ENCODE data around the gene NHERF2.

The NHERF2 gene

DNA sequence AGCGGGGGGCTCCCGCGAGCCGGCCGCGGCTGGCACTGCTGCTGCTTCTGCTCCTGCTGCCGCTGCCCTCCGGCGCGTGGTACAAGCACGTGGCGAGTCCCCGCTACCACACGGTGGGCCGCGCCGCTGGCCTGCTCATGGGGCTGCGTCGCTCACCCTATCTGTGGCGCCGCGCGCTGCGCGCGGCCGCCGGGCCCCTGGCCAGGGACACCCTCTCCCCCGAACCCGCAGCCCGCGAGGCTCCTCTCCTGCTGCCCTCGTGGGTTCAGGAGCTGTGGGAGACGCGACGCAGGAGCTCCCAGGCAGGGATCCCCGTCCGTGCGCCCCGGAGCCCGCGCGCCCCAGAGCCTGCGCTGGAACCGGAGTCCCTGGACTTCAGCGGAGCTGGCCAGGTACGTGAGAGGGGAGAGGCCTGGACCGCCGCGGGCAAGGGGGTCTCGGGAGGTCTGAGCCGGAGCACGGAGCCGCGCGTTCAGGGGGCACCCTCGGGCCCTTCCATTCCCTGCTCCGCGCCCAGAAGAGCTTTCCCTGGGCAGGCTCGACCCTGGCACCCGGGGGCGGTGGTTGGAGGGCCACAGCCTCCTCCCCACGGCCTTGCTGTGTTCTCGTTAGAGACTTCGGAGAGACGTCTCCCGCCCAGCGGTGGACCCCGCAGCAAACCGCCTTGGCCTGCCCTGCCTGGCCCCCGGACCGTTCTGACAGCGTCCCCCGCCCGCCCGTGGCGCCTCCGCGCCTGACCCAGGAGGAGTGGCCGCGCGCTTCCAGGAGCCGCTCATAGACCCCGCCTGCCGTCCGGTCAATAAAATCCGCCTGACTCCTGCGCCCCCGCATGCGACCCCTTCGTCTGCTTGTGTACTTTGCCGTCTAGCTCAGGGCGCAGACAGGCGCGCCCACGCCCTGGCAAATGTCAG, 6.5 kb upstream of the NHERF2 start:
- Mint-ChIP-seq H3K27ac (peak overlapping the region; percentile 69), H3K36me3 (peaks cover 0 to 6% of the 10 kb centered on the region in 2 donors), H3K4me1 (peaks cover 17 to 22% of the 10 kb centered on the region in 2 donors), H3K27me3 (peaks cover 38 to 57% of the 10 kb centered on the region in 2 donors), H3K4me3 (peak overlapping the region; percentile 59 to 79), H3K9me3 (no peaks in the 10 kb centered on the region)
- ATAC-seq (replicated peaks), result peak in 1 of 2 donors; percentile 6
- no peak for DNase-seq

DNA sequence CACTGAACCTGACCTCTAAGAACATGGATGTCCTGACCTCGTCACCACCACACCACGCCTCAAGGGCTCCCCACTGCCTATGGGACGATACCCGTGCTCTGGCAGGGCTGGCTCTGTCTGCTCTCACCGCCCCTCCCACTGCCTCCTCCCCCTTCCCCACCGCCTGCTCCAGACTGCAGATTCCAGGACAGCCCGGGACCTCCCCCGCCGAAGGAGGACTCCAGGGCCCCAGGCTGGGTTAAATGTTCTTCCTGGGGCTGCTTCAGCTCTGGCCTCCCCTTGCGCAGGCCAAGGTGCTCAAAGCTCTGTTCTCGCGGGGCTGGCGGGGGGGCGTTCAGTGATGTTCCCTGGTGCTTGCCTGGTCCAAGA, 4.0 kb upstream of the NHERF2 start:
- Mint-ChIP-seq H3K4me3 (peak overlapping the region; percentile 81 to 84), H3K9me3 (no peaks in the 10 kb centered on the region), H3K27ac (peak overlapping the region; percentile 28), H3K4me1 (peaks cover 24 to 37% of the 10 kb centered on the region in 2 donors), H3K36me3 (peaks cover 0 to 6% of the 10 kb centered on the region in 2 donors), H3K27me3 (peaks cover 48 to 72% of the 10 kb centered on the region in 2 donors)
- DNase-seq (no peak), ATAC-seq (replicated peaks) (peak; percentile 56 to 61)

DNA sequence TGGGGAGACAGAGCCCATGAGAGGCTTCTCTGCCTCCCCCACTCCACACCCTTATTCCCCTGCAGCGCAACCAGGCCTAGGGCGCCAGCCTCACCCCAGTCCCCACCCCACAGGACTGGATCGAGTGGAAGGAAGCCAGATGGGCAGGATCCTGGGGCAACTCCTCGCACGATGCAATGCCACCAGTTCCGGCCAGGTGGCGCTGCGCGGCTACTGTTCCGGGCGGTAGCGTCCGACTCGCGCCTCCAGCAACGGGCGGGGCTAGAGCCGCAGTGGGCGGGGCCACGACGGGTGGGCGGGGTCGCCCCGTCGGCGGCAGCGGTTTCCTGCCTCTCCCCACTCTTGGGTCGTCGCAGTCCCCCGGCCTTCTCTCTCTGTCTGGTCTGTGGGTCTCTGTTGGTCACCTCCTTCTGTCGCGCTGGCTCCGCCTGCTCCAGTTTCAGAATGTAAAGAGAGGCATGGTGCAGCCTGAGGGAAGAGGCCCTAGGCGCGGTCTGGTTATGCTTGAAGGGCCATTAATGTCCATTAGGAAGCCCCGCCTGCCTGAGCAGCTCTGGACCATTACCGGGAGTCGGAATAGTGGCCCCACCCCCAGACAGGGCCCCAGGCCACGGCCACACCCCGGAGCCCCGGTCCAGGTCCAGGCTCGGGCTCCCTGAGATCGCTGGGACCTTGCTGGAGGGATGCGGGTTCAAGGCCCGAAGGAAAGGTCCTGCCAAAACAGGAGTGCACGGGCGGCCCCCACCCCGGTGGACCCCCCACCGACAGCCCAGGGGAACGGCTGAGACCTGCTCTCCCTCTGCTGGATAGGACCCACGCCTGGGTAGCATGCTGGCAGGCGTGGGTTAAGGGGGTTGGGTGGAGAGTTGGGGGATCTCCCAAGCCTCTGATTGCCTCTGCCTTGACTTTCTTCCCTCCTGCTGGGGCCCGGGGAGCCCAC, 3.3 kb upstream of the NHERF2 start:
- DNase-seq, result peak; percentile 87
- Mint-ChIP-seq H3K9me3 (no peaks in the 10 kb centered on the region), H3K27ac (peak overlapping the region; percentile 82), H3K4me3 (peak overlapping the region; percentile 81 to 84), H3K27me3 (peaks cover 49 to 71% of the 10 kb centered on the region in 2 donors), H3K4me1 (peaks cover 24 to 39% of the 10 kb centered on the region in 2 donors), H3K36me3 (peaks cover 0 to 6% of the 10 kb centered on the region in 2 donors)
- peak; percentile 78 to 82 for ATAC-seq (replicated peaks)

DNA sequence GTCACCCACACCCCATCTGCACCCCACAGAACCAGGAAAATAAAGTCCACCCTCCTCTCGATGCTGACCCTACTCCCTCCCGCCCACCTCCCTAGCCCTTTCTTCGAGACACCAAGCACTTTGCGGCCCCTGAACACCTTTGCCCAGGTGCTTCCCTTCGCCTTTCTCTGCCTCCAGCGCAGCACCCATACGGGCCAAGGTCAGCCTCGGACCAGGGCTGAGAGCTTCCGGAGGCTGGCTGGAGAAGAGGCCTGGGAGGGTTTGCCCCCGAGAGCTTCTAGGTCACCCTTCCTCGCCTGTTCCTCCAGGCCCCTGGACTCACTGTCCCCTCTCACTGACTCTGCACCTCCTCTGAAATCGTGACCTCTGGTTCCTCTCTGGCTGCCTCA, 2.7 kb upstream of the NHERF2 start:
- Mint-ChIP-seq H3K36me3 (peaks cover 0 to 6% of the 10 kb centered on the region in 2 donors), H3K27ac (peak overlapping the region; percentile 3), H3K4me3 (peak overlapping the region; percentile 1 to 21), H3K27me3 (peaks cover 49 to 72% of the 10 kb centered on the region in 2 donors), H3K9me3 (no peaks in the 10 kb centered on the region), H3K4me1 (peaks cover 22 to 39% of the 10 kb centered on the region in 2 donors)
- DNase-seq, result no peak
- ATAC-seq (replicated peaks), result no peak

DNA sequence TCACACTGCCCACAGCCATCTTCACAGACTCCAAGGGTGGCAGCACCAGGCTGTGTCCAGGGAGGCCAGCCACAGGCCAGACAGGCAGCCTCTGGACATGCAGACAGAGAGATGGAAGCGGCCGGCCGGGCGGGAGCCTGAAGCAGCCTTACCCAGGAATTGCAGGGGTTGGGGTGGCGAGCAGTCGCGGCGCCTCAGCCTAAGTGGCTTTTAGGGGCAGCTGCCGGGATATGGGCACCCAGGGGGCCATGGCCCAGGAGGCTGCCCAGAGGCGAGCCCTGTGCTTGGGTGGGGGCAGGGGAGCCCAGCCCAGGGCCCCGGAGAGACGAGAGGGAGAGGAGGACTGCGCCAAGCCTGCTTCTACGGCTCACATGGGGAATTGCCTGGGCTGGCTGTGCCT, 1.5 kb upstream of the NHERF2 start:
- DNase-seq, result no peak
- no peaks in the 10 kb centered on the region for H3K9me3 Mint-ChIP-seq
- peak overlapping the region in 1 of 2 donors; percentile 56 for H3K4me3 Mint-ChIP-seq
- peaks cover 53 to 77% of the 10 kb centered on the region in 2 donors for H3K27me3 Mint-ChIP-seq
- H3K27ac Mint-ChIP-seq, result no peak overlapping the region
- peaks cover 22 to 39% of the 10 kb centered on the region in 2 donors for H3K4me1 Mint-ChIP-seq
- no peak for ATAC-seq (replicated peaks)
- H3K36me3 Mint-ChIP-seq, result peaks cover 0 to 6% of the 10 kb centered on the region in 2 donors

DNA sequence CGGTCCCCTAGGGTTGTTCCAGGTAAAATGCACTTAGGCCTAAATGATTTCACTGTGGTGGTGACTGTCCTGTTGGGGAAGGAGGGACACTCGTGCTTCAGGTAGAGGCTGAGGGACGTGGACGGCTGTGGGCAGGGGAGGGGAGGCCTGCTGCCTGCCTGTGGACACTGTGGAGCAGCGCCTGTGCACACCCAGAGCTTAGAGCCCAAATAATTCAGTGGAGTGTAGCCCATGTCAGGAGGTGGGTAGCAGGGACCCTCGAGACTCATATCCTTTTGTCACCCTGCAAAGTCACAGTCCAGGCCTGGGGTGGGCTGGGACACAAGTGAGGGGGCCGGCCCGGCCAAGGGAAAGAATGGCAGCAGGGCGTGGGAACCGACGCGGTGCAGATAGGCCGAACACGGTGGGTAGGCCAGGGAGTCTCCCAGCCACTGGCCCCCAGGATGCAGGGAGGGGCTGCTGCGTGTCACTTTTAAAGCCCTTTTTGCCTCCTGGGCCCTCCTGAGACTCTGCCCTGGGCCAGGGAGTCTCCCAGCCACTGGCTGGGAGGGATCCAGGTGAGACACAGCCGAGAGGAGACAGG, 733 bp upstream of the NHERF2 start:
- H3K4me3 Mint-ChIP-seq, result peak overlapping the region; percentile 56 to 70
- H3K27ac Mint-ChIP-seq, result no peak overlapping the region
- peaks cover 0 to 6% of the 10 kb centered on the region in 2 donors for H3K36me3 Mint-ChIP-seq
- no peak for DNase-seq
- peaks cover 18 to 32% of the 10 kb centered on the region in 2 donors for H3K4me1 Mint-ChIP-seq
- peaks cover 47 to 70% of the 10 kb centered on the region in 2 donors for H3K27me3 Mint-ChIP-seq
- no peaks in the 10 kb centered on the region for H3K9me3 Mint-ChIP-seq
- ATAC-seq (replicated peaks), result no peak

DNA sequence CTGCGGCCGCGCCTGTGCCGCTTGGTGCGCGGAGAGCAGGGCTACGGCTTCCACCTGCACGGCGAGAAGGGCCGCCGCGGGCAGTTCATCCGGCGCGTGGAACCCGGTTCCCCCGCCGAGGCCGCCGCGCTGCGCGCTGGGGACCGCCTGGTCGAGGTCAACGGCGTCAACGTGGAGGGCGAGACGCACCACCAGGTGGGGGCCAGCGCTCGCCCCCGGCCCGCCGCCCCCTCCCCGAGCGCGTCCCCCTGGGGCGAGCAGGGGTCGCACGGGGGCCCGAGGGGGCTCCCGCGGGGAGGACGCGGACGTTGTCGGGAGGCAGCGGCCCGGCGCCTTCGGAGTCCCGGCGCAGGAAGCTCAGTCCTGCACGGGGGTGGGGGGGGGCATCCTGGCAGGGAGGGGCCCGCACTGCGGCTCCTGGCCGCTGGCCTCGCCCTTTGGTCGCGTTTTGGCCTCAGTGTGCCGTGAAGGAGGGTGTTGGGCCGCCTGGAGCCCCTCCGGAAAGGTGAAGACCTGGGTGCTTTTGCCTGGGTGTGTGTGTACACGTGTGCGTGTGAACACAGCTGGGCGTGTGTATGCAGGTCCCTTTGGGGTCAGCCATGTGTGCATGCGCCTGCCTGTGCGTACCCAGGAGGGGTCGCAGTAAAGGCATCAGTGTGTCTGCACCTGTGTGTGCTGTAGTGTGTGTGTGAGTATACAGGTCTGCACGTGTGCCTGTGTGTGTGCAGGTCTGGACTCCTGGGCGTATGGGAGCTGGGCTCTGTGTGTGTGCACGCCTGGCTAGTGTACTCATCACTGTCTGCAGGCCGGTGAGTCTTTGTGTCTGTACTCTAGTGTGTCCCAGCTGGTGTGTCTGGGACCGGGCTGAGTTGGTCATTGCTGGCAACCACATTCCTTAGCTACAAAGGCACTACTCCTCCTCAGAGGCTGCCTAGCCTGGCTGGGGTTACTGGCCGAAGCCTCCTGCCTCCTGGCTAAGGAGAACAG, 615 bp downstream of the NHERF2 start:
- DNase-seq, result no peak
- Mint-ChIP-seq H3K36me3 (peaks cover 0 to 6% of the 10 kb centered on the region in 2 donors), H3K27me3 (peaks cover 40 to 62% of the 10 kb centered on the region in 2 donors)

DNA sequence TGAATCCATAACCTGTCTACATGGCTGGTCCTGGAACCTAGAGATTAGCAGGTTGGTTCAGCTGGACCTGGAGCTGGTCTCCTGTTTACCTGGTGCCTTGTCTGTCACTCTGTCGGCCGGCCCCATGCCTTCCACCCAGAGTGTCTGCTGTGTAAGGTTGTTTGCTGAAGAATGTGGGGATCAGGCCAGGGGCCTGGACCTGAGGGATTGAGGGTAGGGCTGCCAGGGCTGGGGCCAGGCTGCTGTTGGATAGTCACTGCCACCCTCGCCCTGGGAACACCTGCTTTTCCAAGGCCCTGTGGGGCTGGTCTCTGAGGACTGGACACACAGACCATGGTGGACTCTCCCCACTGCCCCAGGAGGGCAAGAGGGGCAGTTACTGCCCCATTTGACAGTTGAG, 1.4 kb downstream of the NHERF2 start:
- Mint-ChIP-seq H3K9me3 (no peaks in the 10 kb centered on the region), H3K36me3 (no peaks in the 10 kb centered on the region), H3K4me3 (no peak overlapping the region), H3K4me1 (peaks cover 17 to 34% of the 10 kb centered on the region in 2 donors), H3K27me3 (peaks cover 31 to 57% of the 10 kb centered on the region in 2 donors), H3K27ac (no peak overlapping the region)
- no peak for ATAC-seq (replicated peaks)
- no peak for DNase-seq

More for the DNA sequence above, 615 bp downstream of the NHERF2 start:
- peak overlapping the region; percentile 47 for H3K27ac Mint-ChIP-seq
- no peaks in the 10 kb centered on the region for H3K9me3 Mint-ChIP-seq
- peak; percentile 22 to 23 for ATAC-seq (replicated peaks)
- H3K4me3 Mint-ChIP-seq, result peak overlapping the region; percentile 57 to 71
- H3K4me1 Mint-ChIP-seq, result peaks cover 19 to 34% of the 10 kb centered on the region in 2 donors

DNA sequence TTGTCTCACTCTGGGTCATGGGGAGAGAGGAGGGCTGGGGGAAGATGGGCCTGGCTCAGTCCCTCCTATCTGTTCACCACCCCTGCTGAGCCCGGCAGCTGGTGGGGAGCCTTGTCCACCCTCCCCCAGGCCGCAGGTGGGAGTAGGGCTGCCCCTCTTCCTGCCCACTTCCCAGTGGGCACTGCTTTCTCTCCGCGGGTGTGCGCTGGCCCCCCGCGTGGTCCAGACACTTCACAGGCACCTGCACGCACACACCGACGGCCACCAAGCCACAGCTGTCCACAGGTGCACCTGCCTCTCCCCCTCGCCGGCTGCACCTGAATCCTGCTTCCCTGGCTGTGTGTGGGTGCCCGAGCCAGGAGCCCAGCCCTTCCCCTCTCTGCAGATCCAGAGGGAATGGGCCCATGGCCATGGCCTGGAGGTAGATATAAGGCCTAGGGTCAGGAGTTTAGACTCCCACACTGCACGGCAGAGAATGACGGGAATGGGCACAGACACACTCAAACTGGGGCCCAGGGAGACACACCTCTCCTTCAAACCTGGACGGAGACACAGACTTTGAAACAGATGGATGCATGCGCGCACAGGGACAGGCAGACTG, 2.0 kb downstream of the NHERF2 start:
- ATAC-seq (replicated peaks) (no peak), DNase-seq (no peak)
- Mint-ChIP-seq H3K4me3 (no peak overlapping the region), H3K27ac (no peak overlapping the region), H3K4me1 (peaks cover 15 to 34% of the 10 kb centered on the region in 2 donors), H3K36me3 (no peaks in the 10 kb centered on the region), H3K9me3 (no peaks in the 10 kb centered on the region), H3K27me3 (peaks cover 31 to 58% of the 10 kb centered on the region in 2 donors)

DNA sequence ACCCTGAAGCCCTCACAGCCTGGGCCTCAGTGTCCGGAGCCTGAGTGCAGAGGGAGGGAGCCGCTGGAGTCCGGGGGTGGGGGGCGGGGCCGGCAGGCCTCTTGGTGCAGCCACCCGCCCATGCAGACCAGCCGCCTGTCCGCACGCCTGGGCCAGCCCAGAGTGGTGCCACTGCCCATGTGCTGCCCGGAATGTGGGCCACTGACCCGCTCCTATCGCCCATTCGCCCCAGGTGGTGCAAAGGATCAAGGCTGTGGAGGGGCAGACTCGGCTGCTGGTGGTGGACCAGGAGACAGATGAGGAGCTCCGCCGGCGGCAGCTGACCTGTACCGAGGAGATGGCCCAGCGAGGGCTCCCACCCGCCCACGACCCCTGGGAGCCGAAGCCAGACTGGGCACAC, 2.6 kb downstream of the NHERF2 start:
- no peak for ATAC-seq (replicated peaks)
- H3K4me3 Mint-ChIP-seq, result no peak overlapping the region

DNA sequence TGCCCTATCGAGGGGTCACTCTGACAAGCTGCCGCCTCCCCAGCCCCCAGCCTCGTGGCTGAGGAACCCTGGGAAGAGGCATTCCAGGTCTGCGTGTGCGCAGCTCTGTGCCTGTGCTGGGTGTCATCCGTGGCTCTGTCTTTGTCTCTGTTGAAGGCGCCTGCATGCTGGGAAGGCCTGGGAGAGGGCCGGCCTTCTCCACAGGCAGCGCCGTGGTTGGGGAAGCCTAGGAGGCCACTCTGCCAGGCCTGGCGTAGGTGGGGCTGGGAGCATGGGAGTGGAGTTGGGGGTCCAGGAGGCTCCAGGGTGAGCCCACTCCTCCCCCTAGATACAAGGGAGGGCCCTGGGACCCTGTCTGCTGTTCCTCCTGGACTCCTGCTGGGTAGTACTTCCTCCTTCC, 3.3 kb downstream of the NHERF2 start:
- no peak for ATAC-seq (replicated peaks)
- H3K36me3 Mint-ChIP-seq, result no peaks in the 10 kb centered on the region

More for the DNA sequence above, 2.6 kb downstream of the NHERF2 start:
- Mint-ChIP-seq H3K27me3 (peaks cover 31 to 57% of the 10 kb centered on the region in 2 donors), H3K36me3 (no peaks in the 10 kb centered on the region), H3K9me3 (no peaks in the 10 kb centered on the region), H3K4me1 (peaks cover 13 to 37% of the 10 kb centered on the region in 2 donors), H3K27ac (no peak overlapping the region)
- no peak for DNase-seq

DNA sequence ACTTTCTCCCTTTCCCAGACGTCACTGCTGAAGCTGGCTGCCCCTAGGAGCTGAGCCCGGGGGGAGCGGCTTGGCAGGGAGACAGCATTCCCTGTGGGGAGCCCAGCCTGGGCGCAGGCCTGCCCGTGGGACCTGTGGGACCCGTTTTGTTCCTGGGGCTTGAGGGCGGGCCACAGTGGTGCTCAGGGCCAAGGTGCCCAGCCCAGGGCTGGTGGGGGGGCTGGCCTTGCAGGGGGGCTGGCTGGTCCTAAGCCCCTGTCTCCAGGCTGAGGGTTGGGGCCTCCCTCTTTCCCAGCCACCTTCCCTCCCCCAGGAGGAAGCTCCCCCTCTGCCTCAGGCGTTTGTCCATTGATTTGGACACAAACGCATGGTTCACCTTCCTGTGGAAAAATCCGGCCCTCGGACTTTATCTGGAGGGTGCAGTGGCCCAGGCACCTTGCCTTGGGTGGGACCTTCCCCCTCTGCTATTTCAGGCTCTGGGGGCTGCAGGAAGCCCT, 4.4 kb downstream of the NHERF2 start:
- Mint-ChIP-seq H3K4me1 (peaks cover 10 to 30% of the 10 kb centered on the region in 2 donors), H3K27ac (no peak overlapping the region), H3K4me3 (no peak overlapping the region), H3K27me3 (peaks cover 19 to 46% of the 10 kb centered on the region in 2 donors), H3K36me3 (no peaks in the 10 kb centered on the region), H3K9me3 (no peaks in the 10 kb centered on the region)
- ATAC-seq (replicated peaks) (no peak), DNase-seq (no peak)

More for the DNA sequence above, 3.3 kb downstream of the NHERF2 start:
- Mint-ChIP-seq H3K27ac (no peak overlapping the region), H3K4me3 (no peak overlapping the region), H3K27me3 (peaks cover 27 to 57% of the 10 kb centered on the region in 2 donors), H3K4me1 (peaks cover 13 to 37% of the 10 kb centered on the region in 2 donors), H3K9me3 (no peaks in the 10 kb centered on the region)
- DNase-seq, result no peak
